Mucosa of descending colon (tissue), 3 donors: ENCODE data around the gene SLC16A4. TPM values are rescaled to one million over a fixed set of nuclear protein-coding genes. Genes with fewer than 3 reads are reported as not detected.

ENCODE experiments used
- ATAC-seq: fragments of 200-7000 bp; cut with Tn5 transposase; one replicate; pipeline ENCODE4 v1.9.1; 2020; ENCODE audit warnings: mild to moderate bottlenecking, moderate library complexity
- DNase-seq, 3 donors: peaks; one replicate each; pipeline ENCODE4 v3.0.0-alpha.2; 2020
- H3K36me3 ChIP-seq: fragments of 200-600 bp; one replicate; pipeline ENCODE4 v1.8.0; 2021; ENCODE audit warnings: low read depth, mild to moderate bottlenecking
- H3K4me1 ChIP-seq: fragments of 200-600 bp; one replicate; pipeline ENCODE4 v1.8.0; 2021; ENCODE audit warnings: low read depth, mild to moderate bottlenecking
- H3K4me3 ChIP-seq: fragments of 200-600 bp; one replicate; pipeline ENCODE4 v1.8.0; 2021; ENCODE audit warnings: mild to moderate bottlenecking
- H3K9me3 ChIP-seq: fragments of 200-600 bp; one replicate; pipeline ENCODE4 v1.8.0; 2021; ENCODE audit warnings: mild to moderate bottlenecking
- intact Hi-C, 2 donors: fragments of 100-400 bp; cut with DNase I in 1 of 2; cut with micrococcal nuclease in 1 of 2; formaldehyde crosslinking; loops; one replicate each; pipeline versions ENCODE4 v1.11.0 to v1.11.1; 2022; cut with DNase I, micrococcal nuclease
- total RNA-seq, 3 donors: library from RNA; stranded (reverse); fragmentation: NEBNext Ultra II Directional in 2 of 3; extraction: Animal tissue kit (Norgen Biotek cat#: 25700) in 2 of 3; gene quantifications; one replicate each; pipeline versions ENCODE4 v1.2.1 to v1.2.4, GENCODE V29; 2021 to 2023
- TF ChIP-seq, protein P1 (sequence below): fragments of 200-600 bp; IDR thresholded peaks from one replicate; pipeline ENCODE4 v1.8.0; 2022; ENCODE audit warnings: antibody characterized with exemption, mild to moderate bottlenecking
- donor health status: DM: no; HTN: no; CAD: no; lungs with moderate emphysema.
- donor health status: DM: no; HTN: no; CAD: no.
- donor health status: DM: no; HTN: yes; CAD: no.

The SLC16A4 gene
- total RNA-seq, 3 donors from 2014 or later = 0.67 to 4.4 (median 1.8) TPM

DNA sequence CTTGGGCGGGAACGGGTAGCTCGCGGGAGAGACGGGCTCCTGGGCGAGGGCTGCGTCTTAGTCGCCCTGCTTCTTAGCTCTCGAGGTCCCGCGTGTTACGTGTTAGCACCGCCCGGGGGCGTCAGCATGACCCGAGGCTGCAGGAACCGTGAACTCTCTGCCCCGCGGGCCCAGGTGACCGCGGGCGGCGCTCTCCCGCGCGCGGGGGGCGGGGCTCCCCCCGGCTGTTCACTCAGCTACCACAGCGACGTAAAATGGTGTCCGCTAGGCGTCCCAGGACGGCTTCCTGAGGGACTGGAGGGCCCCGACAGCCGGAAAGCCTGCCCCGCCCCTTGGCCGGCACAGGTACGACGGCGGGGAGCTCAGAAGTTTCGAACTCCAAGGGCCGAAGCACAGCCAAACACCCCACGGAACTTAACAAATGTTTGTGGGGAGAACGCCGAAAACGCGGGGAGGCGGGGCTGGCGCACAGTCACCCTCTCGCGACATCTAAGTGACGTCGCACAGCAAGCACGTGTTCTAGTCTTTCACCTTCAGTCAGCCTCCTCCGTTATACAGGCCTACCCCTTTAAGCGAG lies 52.4 kb downstream of the SLC16A4 start:
- peaks cover 7% of the 10 kb centered on the region for H3K36me3 ChIP-seq
- peaks cover 32% of the 10 kb centered on the region for H3K4me1 ChIP-seq
- intact Hi-C loops = loop anchor here in 1 of 2 donors (5.0 kb wide), 1 partner anchor 69 kb away; the partner anchor contains the start of gene LAMTOR5
- DNase-seq (peak; percentile 95 to 99 (median 96)), ATAC-seq (peak; percentile 84)
- TF ChIP-seq, protein P1, sequence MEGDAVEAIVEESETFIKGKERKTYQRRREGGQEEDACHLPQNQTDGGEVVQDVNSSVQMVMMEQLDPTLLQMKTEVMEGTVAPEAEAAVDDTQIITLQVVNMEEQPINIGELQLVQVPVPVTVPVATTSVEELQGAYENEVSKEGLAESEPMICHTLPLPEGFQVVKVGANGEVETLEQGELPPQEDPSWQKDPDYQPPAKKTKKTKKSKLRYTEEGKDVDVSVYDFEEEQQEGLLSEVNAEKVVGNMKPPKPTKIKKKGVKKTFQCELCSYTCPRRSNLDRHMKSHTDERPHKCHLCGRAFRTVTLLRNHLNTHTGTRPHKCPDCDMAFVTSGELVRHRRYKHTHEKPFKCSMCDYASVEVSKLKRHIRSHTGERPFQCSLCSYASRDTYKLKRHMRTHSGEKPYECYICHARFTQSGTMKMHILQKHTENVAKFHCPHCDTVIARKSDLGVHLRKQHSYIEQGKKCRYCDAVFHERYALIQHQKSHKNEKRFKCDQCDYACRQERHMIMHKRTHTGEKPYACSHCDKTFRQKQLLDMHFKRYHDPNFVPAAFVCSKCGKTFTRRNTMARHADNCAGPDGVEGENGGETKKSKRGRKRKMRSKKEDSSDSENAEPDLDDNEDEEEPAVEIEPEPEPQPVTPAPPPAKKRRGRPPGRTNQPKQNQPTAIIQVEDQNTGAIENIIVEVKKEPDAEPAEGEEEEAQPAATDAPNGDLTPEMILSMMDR = peak; percentile 42
- no peaks in the 10 kb centered on the region for H3K9me3 ChIP-seq
- H3K4me3 ChIP-seq = peak overlapping the region; percentile 88

DNA sequence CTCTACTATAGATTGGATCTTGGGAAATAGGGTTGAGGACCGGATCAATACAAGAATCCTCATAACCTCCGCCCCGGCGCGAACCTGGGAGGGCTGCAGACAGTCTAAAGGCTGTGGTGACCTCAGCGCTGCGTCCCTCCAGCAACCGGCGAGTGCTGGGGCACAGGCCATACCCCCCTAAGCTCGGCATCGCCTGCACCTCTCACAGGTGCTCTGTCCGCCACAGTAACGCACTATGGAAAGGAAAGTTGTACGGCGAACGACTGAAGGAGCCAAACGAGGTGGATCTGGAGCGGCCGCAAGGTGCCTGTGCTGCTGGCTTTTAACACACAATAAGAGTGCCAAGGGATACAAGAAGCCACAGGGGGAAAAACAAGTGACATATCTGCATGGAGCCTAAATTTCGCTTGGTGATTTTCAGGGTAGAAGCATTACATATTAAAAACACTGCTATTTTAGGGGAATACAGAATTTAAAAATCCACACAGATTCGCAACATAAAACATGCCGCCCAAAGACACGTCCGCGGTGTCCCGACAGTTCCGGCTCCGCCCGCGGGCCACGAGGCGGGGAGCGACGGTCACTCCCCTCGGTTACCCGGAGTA lies 53.0 kb downstream of the SLC16A4 start:
- peaks cover 32% of the 10 kb centered on the region for H3K4me1 ChIP-seq
- peak overlapping the region; percentile 88 for H3K4me3 ChIP-seq
- TF ChIP-seq, protein P1 = no peak
- intact Hi-C loops = loop anchor here in 1 of 2 donors (5.0 kb wide), 1 partner anchor 69 kb away; the partner anchor contains the start of gene LAMTOR5
- no peaks in the 10 kb centered on the region for H3K9me3 ChIP-seq
- peak; percentile 5 for ATAC-seq
- peak; percentile 65 to 82 (median 76) for DNase-seq
- H3K36me3 ChIP-seq = peaks cover 7% of the 10 kb centered on the region

DNA sequence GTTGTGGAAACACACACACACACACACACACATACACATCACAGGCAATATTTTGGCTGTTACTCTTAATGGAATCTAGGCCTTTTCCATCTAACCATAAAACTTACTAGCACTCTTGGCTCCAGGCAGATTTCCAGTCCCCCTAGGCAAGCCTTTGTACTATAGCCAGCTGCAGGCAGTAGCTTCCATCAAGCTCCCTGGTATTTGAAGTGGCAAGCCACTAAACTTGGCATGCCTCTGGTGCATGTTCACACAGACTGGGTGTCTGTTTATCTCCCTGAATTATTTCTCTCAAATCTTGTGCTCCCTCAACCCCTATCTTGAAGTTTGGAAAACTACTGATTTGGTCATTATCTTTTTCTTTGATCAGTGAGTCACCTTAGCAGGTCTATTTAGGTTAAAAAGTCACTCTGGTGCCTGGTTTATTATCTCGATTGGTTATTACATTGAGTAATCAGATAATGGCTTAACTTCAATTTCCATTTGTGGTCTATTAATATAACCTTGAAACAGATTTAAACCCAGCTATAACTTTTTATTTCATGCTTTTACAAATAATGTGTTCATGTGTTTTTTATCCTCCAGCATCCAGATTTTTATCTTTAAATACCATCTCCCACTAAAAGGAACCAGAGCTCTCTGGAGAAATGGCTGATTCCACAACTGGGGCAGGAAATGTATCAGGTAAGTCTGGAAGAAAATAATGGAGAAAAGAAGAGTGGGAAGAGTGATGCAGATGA lies 54.4 kb downstream of the SLC16A4 start:
- H3K4me3 ChIP-seq = no peak overlapping the region
- ATAC-seq (no peak), DNase-seq (no peak)
- TF ChIP-seq, protein P1 = no peak
- peaks cover 23% of the 10 kb centered on the region for H3K4me1 ChIP-seq
- no peaks in the 10 kb centered on the region for H3K9me3 ChIP-seq
- intact Hi-C loops = loop anchor here in 1 of 2 donors (5.0 kb wide), 1 partner anchor 71 kb away; the partner anchor contains the start of gene LAMTOR5
- H3K36me3 ChIP-seq = peaks cover 7% of the 10 kb centered on the region

DNA sequence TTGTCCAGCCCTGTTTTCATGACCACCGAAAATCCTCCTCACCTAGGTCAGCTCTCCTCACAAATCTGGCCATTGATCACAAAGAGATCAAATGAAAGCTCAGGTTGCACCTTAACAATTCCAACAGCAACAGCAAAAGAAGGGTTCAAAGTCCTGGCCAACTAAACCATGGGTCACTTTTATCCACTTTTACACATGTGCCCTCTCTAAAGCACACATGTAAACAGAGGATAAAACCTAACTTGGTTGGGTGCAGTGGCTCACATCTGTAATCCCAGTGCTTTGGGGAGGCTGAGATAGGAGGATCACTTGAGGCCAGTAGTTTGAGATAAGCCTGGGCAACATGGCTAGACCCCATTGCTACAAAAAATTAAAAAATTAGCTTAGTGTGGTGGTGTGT lies 55.6 kb downstream of the SLC16A4 start:
- ATAC-seq (no peak), DNase-seq (no peak)
- intact Hi-C loops = loop anchor here in 1 of 2 donors (5.0 kb wide), 1 partner anchor 72 kb away; the partner anchor contains the start of gene LAMTOR5
- H3K36me3 ChIP-seq = peaks cover 7% of the 10 kb centered on the region
- peaks cover 11% of the 10 kb centered on the region for H3K4me1 ChIP-seq
- TF ChIP-seq, protein P1 = no peak
- no peaks in the 10 kb centered on the region for H3K9me3 ChIP-seq
- no peak overlapping the region for H3K4me3 ChIP-seq

DNA sequence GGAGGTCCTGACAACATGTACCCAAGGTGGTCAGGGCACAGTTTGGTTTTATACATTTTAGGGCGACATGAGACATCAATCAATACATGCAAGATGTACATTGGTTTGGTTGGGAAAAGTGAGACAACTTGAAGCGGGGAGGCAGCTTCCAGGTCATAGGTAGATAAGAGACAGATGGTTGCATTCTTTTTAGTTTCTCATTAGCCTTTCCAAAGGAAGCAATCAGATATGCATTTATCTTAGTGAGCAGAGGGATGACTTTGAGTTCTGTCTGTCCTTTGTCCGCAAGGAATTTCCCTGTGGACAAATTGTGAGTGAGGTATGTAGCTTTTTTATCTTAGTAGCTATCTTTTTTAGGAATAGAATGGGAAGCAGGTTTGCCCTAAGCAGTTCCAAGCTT lies 62.1 kb downstream of the SLC16A4 start:
- intact Hi-C loops = no loop called here
- no peaks in the 10 kb centered on the region for H3K9me3 ChIP-seq
- TF ChIP-seq, protein P1 = no peak
- H3K36me3 ChIP-seq = no peaks in the 10 kb centered on the region
- DNase-seq = no peak
- no peak for ATAC-seq
- H3K4me3 ChIP-seq = no peak overlapping the region
- H3K4me1 ChIP-seq = peaks cover 2% of the 10 kb centered on the region
